GM19324 (cell line): ENCODE measurements around the gene OR4X2.
"Not testable (repeated sequence)": the region's sequence is repeated elsewhere in the genome, so short reads cannot be mapped to it uniquely, and the experiment has no call there.

Experiments
- ATAC-seq: cut with Tn5 transposase; IDR thresholded peaks from one replicate; pipeline ENCODE4 v1.9.1; 2021; ENCODE audit warnings: mild to moderate bottlenecking, moderate library complexity; ENCODE audit not compliant: unreplicated experiment, low FRiP score

Gene OR4X2

GRCh38 chr11:48244804-48245203 is at the start of gene OR4X2:
TSS of gene OR4X2 (plus strand) at chr11:48245104. CDS start at chr11:48245104, 0 bp downstream.
- ATAC-seq, result no peak

DNA sequence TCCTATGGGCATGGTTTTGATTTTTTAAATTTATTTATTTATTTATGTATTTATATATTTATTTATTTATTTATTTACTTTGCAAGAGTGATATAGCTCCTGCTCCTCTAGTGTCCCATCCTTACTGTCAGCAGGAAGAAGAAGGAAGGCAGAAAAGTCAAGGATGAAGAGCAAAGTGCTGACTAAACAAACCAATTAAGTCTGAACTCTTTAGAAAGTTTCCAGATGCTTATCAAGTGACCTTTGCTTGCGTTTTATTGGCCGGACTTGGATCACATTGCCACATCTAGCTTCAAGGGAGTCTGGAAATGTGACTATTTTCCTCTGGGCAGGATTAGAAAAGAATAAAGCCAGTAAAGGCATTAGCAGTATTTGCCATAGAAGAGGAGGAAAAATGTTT is 37.0 kb upstream of the OR4X2 start:
- no peak for ATAC-seq

DNA sequence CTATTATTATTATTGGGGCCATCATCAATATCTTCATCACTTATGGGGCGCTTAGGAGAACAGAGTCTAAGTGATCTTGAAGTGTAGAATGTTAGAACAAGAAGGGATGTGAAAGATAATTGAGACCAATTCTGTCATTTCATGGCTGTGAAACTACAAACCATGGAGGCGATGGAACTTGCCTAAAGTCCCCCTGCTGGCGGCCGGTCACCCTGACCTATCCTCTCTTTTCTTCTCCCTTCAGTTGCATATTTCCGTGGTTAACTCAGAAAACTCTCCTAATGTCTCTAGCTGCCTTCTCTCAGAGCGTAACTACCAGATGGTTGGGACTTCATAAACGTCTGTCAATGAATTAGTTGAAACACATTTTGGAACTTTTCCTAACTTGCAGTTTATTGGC is 34.9 kb upstream of the OR4X2 start:
- no peak for ATAC-seq

DNA sequence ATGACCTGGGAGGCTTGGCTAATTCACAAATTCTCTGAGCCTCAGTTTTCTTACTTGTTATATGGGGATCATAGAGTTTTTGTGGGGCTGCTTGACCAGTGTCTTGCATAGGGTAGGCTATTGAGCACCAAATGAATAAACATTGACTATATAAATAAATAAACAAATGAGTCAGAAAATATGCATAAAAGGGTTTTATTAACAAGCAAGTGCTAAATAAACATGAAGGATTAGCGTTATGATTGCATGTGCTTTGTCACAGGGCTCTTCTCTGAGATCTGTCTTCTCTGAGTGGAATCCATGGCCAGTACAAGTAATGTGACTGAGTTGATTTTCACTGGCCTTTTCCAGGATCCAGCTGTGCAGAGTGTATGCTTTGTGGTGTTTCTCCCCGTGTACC is 28.4 kb upstream of the OR4X2 start, which contains the start of gene OR4B1:
TSS of gene OR4B1 (plus strand) at position 301 of the 400 bp plus-strand sequence. CDS start at position 301, 0 bp downstream.
- ATAC-seq, result no peak

GRCh38 chr11:48228761-48229160 is 16.1 kb upstream of the OR4X2 start:
- ATAC-seq, result no peak

DNA sequence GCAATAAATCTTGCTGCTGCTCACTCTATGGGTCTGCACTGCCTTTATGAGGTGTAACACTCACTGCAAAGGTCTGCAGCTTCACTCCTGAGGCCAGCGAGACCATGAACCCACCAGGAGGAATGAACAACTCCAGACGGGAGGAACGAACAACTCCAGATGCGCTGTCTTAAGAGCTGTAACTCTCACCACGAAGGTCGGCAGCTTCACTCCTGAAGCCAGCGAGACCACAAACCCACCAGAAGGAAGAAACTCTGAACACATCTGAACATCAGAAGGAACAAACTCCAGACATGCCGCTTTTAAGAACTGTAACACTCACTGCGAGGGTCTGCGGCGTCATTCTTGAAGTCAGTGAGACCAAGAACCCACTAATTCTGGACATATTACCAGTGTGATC is 14.8 kb upstream of the OR4X2 start:
- not testable (repeated sequence) for ATAC-seq

DNA sequence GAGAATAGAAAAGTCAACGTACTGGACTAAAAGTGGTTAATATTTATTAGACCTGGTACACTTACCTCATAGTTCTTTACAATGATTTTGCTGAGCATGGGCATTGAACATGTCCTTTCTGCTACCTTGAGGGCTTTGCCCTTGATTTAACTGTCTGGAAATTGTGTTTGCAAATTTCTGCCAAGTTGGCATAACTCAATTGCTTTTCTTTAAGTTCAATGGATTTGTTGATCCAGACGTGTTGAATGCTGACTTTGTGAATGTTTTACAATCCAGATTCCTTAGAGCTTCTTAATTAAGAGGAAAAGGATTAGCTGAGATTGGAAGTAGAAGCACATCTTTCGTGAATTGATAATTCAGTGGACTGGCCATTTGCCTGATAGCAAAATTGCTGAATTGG is 7.2 kb upstream of the OR4X2 start:
- no peak for ATAC-seq

- ATAC-seq, result no peak
These were observed 2.4 kb upstream of the OR4X2 start for GRCh38 chr11:48242501-48242900.

DNA sequence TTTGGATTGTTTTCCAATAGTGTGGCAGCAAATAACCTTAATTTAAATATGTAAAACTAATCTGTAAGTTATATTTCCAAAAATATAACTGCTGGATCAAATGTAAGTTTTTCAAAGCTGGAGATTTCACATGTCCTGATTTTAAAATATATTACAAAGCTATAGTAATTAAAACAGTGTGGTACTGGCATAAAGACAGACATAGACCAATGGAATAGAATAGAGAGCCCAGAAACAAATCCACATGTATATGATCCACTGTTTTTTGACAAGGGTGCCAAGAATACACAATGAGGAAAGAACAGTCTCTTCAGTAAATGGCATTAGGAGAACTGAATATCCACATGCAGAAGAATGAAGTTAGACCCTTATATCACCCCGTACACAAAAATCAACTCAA is 4.0 kb downstream of the OR4X2 start:
- no peak for ATAC-seq

DNA sequence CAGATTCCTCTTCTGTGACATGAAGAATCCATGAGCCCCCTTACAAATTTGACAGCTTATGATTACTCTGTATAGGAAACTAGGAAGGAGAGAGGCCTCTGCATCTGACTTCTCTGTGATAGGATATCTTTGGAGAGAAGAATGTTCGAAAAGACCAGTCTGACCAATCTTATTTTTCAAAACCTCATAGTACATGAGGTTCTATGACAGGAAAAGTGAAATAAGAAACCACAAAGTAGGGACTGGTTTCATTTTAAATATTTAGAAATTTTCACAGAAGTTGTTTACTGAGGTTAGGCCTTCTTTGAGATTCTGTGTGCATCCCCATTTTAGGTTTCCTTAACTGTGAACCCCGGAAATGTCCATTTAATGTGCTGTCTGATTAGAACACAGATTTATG is 16.7 kb downstream of the OR4X2 start:
- no peak for ATAC-seq

DNA sequence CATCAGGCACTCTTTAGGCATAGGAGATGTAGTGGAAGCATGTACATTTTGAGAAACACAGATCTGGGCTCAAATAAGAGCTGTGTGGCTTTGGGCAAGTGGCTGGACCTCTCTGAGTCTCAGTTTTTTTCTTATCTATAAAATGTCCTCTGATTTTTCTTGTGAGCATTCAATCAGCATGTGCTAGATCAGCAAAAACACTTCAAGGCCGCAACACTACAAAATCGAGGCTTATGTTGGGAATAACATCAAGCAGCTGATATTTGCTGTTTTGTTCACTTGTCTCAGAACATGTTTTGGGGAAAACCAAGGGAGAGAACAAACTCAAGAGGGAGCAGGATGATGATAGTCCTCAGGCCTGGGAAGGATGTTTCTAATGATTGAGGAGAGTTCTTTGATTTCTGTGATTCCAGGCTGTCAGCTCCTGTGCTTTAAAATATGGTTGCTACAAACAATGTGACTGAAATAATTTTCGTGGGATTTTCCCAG is 18.6 kb downstream of the OR4X2 start, which contains the start of gene OR4X1:
TSS of gene OR4X1 (plus strand) at position 439 of the 489 bp plus-strand sequence. CDS start at position 439, 0 bp downstream.
- ATAC-seq, result no peak

GRCh38 chr11:48270621-48271020 is 25.7 kb downstream of the OR4X2 start:
- ATAC-seq, result no peak

DNA sequence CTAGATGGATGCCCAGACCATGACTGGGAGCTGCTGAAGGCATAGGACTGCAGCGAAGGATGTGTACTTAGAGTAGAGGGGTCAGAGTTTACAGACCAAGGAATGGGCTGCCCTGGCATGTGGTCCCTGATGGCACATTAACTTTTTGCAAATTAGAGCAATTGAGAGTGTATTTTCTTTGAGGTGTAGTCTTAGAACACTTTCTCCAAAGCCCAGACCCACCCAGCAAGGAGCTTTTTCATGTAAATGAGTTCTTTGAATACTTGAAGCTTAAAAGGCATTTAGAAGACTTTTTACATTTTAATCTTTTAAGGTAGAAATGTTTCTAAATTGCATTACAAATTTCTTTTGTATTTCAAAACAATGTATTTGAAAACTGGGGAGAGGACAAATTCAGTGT is 27.7 kb downstream of the OR4X2 start:
- ATAC-seq, result no peak
